Measurements from ENCODE around the gene UPP2.

DNA sequence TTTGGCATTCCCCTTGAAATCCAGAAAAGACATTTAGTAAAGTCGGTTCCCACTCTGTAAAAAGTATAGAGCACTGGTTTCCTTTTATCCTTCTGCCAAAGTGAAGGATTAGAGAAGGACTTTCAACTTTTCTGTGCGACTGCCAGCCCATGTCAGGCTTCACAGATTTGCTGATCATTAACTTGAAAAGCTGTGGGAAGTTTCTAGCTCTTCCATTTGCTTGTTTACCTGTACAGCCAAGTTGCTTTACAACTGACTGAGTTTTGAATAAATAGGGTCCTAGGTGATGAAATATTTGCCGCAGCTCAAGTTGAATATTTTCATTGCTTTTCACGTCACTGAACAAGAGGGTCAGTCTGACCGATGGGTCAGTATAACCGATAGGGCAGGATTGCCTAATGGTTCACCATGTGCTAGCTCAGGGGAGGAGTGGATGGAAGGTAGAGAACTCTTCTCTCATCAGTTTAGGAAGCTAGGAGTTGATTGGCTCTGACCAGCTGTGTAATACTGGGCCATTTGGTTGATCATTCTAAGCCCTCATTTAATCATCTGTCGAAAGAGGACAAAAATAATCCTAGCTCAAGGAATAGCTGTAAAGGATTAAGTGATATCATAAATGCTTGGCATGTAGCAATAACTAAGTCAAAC is 30.4 kb downstream of the UPP2 start:
- TF ChIP-seq, protein P1, sequence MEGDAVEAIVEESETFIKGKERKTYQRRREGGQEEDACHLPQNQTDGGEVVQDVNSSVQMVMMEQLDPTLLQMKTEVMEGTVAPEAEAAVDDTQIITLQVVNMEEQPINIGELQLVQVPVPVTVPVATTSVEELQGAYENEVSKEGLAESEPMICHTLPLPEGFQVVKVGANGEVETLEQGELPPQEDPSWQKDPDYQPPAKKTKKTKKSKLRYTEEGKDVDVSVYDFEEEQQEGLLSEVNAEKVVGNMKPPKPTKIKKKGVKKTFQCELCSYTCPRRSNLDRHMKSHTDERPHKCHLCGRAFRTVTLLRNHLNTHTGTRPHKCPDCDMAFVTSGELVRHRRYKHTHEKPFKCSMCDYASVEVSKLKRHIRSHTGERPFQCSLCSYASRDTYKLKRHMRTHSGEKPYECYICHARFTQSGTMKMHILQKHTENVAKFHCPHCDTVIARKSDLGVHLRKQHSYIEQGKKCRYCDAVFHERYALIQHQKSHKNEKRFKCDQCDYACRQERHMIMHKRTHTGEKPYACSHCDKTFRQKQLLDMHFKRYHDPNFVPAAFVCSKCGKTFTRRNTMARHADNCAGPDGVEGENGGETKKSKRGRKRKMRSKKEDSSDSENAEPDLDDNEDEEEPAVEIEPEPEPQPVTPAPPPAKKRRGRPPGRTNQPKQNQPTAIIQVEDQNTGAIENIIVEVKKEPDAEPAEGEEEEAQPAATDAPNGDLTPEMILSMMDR (IDR thresholded peaks at IDR 0.05), result no peak
- no peak for TF ChIP-seq POLR2A (IDR thresholded peaks at IDR 0.05)

Measured in uterus (tissue), 2 donors.